OCI-LY7 (cell line): ENCODE measurements around the gene TBKBP1. TPM values are rescaled to one million over a fixed set of nuclear protein-coding genes. Genes with fewer than 3 reads are reported as not detected.
"Not testable (repeated sequence)": the region's sequence is repeated elsewhere in the genome, so short reads cannot be mapped to it uniquely, and the experiment has no call there.

Source experiments
- BruUV-seq: library from RNA; stranded (reverse); fragments of 400-500 nt; replicated peaks from 2 replicates; lab custom pipeline; 2021; lab: Mats Ljungman, UMichigan
- CTCF ChIA-PET: fragments of 300-600 bp; sonication (Branson Sonifier 250); formaldehyde crosslinking; loops from one replicate; lab custom pipeline; 2022; ENCODE audit warnings: antibody characterized with exemption; ENCODE audit not compliant: unreplicated experiment; lab: Charles Lee
- POLR2A ChIA-PET: fragments of 300-600 bp; sonication (Branson Sonifier 250); formaldehyde crosslinking; loops from one replicate; lab custom pipeline; 2022; ENCODE audit warnings: antibody characterized with exemption; lab: Charles Lee
- DNase-seq: peaks from one replicate; pipeline ENCODE4 v3.0.0-alpha.2; 2015; ENCODE audit warnings: low spot score
- H2AFZ ChIP-seq: fragments of 200-600 bp; sonication (generic), shearing (Covaris generic); 2 replicates; pipeline ENCODE4 v1.6.1; 2014; ENCODE audit warnings: mild to moderate bottlenecking, antibody characterized with exemption, low read length, moderate library complexity
- H3K27ac ChIP-seq: fragments of 200-600 bp; sonication (generic); 2 replicates; pipeline ENCODE4 v1.5.1; 2014; ENCODE audit warnings: mixed run types, low read depth, mild to moderate bottlenecking, moderate library complexity, low read length, inconsistent platforms; ENCODE audit not compliant: poor library complexity, severe bottlenecking
- H3K36me3 ChIP-seq: fragments of 200-600 bp; sonication (generic); 2 replicates; pipeline ENCODE4 v1.6.1; 2014; ENCODE audit warnings: mild to moderate bottlenecking, antibody characterized with exemption, low read length, moderate library complexity, mixed read lengths; ENCODE audit not compliant: insufficient read depth
- H3K4me1 ChIP-seq: fragments of 200-600 bp; sonication (generic); 2 replicates; pipeline ENCODE4 v1.5.1; 2014; ENCODE audit warnings: mild to moderate bottlenecking, low read length; ENCODE audit not compliant: insufficient read depth, poor library complexity, severe bottlenecking
- H3K4me2 ChIP-seq: fragments of 200-600 bp; sonication (generic); 2 replicates; pipeline ENCODE4 v1.6.1; 2014; ENCODE audit warnings: mild to moderate bottlenecking, low read length
- H3K4me3 ChIP-seq: fragments of 200-600 bp; sonication (generic); 2 replicates; pipeline ENCODE4 v1.5.1; 2014; ENCODE audit warnings: mild to moderate bottlenecking, low read depth, low read length; ENCODE audit not compliant: poor library complexity, severe bottlenecking
- H3K79me2 ChIP-seq: fragments of 200-600 bp; sonication (generic); 2 replicates; pipeline ENCODE4 v1.6.1; 2016; ENCODE audit warnings: low read depth, mild to moderate bottlenecking, low read length, moderate library complexity, mixed read lengths; ENCODE audit not compliant: insufficient read depth
- H3K9me2 ChIP-seq: fragments of 200-600 bp; sonication (generic); 2 replicates; pipeline ENCODE4 v1.6.1; 2016; ENCODE audit warnings: mild to moderate bottlenecking, low read length, mixed read lengths; ENCODE audit not compliant: insufficient read depth
- H3K9me3 ChIP-seq: fragments of 200-600 bp; sonication (generic); 2 replicates; pipeline ENCODE4 v1.6.1; 2014; ENCODE audit warnings: mild to moderate bottlenecking, mixed run types, low read length, mixed read lengths
- H4K20me1 ChIP-seq: fragments of 200-600 bp; sonication (generic); 2 replicates; pipeline ENCODE4 v1.6.1; 2014; ENCODE audit warnings: mild to moderate bottlenecking, antibody characterized with exemption, low read length, moderate library complexity, mixed read lengths; ENCODE audit not compliant: insufficient read depth
- CTCF ChIP-seq: fragments of 200-600 bp; sonication (generic); conservative IDR thresholded peaks from 2 replicates; pipeline ENCODE4 v1.5.1; 2014; ENCODE audit warnings: mild to moderate bottlenecking, antibody characterized with exemption, low read length, moderate library complexity, mixed read lengths
- EZH2phosphoT487 ChIP-seq: fragments of 200-600 bp; sonication (generic); IDR thresholded peaks from 2 replicates; pipeline ENCODE4 v1.6.1; 2018; ENCODE audit warnings: low read depth, borderline replicate concordance, mild to moderate bottlenecking, mixed run types, antibody characterized with exemption, low read length, moderate library complexity, mixed read lengths
- intact Hi-C: fragments of 100-400 bp; cut with micrococcal nuclease; formaldehyde crosslinking; loops from one replicate; pipeline ENCODE4 v1.10.0; 2022; ENCODE audit not compliant: unreplicated experiment
- total RNA-seq, 2 experiments: library from RNA; depleted of rRNA in 1 of 2; stranded (reverse); fragments of >200 nt in 1 of 2; shearing (Covaris generic) in 1 of 2; gene quantifications; 2 replicates each; pipeline ENCODE4 v1.2.3, GENCODE V29; 2014 to 2022

Gene TBKBP1
- total RNA-seq, 2 experiments from 2014 or later = 8.3 to 16.0 TPM

- no peak overlapping the region for H2AFZ ChIP-seq
Measured at GRCh38 chr17:47676510-47677165, 17.3 kb upstream of the TBKBP1 start.

GRCh38 chr17:47678196-47678595 is 15.8 kb upstream of the TBKBP1 start:
- BruUV-seq = no TSS peak
- CTCF ChIA-PET = interaction anchor here (0.5 kb wide), 1 partner anchor 927 kb away, joined by 3 read pairs; the partner anchor contains the start of gene HOXB6
- DNase-seq = no peak
- POLR2A ChIA-PET = interaction anchor here (1.4 kb wide), 1 partner anchor 15 kb away, joined by 5 read pairs; no protein-coding TSS in a partner anchor
- H3K4me2 ChIP-seq = no peak overlapping the region
- intact Hi-C loops = no loop called here
- TF ChIP-seq EZH2phosphoT487 (no peak), CTCF (no peak)
- H3K4me1 ChIP-seq = no peaks in the 10 kb centered on the region
- H3K79me2 ChIP-seq = peaks cover 11% of the 10 kb centered on the region; the same call in 1 of the 2 replicates
- peaks cover 98% of the 10 kb centered on the region for H3K36me3 ChIP-seq
- H3K9me2 ChIP-seq = no peaks in the 10 kb centered on the region
- peaks cover 18% of the 10 kb centered on the region; the same call in 1 of the 2 replicates for H4K20me1 ChIP-seq
- H3K9me3 ChIP-seq = no peaks in the 10 kb centered on the region
- H3K27ac ChIP-seq = no peak overlapping the region
- H2AFZ ChIP-seq = no peak overlapping the region
- H3K4me3 ChIP-seq = no peak overlapping the region

More at GRCh38 chr17:47676510-47677165, 17.3 kb upstream of the TBKBP1 start:
- POLR2A ChIA-PET = interaction anchor here (0.7 to 1.6 kb wide), 4 partner anchors 10 to 424 kb away, joined by 3 to 11 read pairs (median 4); no protein-coding TSS in a partner anchor
- Histone ChIP-seq H3K79me2 (peaks cover 12% of the 10 kb centered on the region; the same call in 1 of the 2 replicates), H3K27ac (no peak overlapping the region), H4K20me1 (peaks cover 25% of the 10 kb centered on the region; the same call in 1 of the 2 replicates), H3K9me3 (no peaks in the 10 kb centered on the region), H3K36me3 (peaks cover 98% of the 10 kb centered on the region), H3K4me1 (no peaks in the 10 kb centered on the region), H3K9me2 (no peaks in the 10 kb centered on the region), H3K4me3 (no peak overlapping the region), H3K4me2 (no peak overlapping the region)
- BruUV-seq = no TSS peak
- no peak for DNase-seq
- CTCF ChIA-PET = interaction anchor here (0.7 kb wide), 1 partner anchor 13 kb away, joined by 3 read pairs; no protein-coding TSS in a partner anchor
- no peak for TF ChIP-seq EZH2phosphoT487
- no peak for TF ChIP-seq CTCF
- intact Hi-C loops = no loop called here

- CTCF ChIA-PET = no interaction called here
- H2AFZ ChIP-seq = no peak overlapping the region
- H3K79me2 ChIP-seq = no peaks in the 10 kb centered on the region
- peaks cover 15% of the 10 kb centered on the region; the same call in 1 of the 2 replicates for H4K20me1 ChIP-seq
- H3K9me3 ChIP-seq = no peaks in the 10 kb centered on the region
- H3K9me2 ChIP-seq = no peaks in the 10 kb centered on the region
- POLR2A ChIA-PET = no interaction called here
- no peak overlapping the region for H3K27ac ChIP-seq
- TF ChIP-seq CTCF (no peak), EZH2phosphoT487 (no peak)
- H3K4me1 ChIP-seq = no peaks in the 10 kb centered on the region
- BruUV-seq = no TSS peak
- intact Hi-C loops = no loop called here
- H3K4me3 ChIP-seq = no peak overlapping the region
- no peak overlapping the region for H3K4me2 ChIP-seq
- no peak for DNase-seq
- peaks cover 98% of the 10 kb centered on the region for H3K36me3 ChIP-seq
Measured at GRCh38 chr17:47682138-47682537, 11.8 kb upstream of the TBKBP1 start.

GRCh38 chr17:47682727-47683126 is 11.2 kb upstream of the TBKBP1 start:
- H3K27ac ChIP-seq, H3K4me2 ChIP-seq, intact Hi-C loops, DNase-seq, POLR2A ChIA-PET, H3K4me1 ChIP-seq, H3K4me3 ChIP-seq, H3K79me2 ChIP-seq, H2AFZ ChIP-seq, H3K9me2 ChIP-seq, CTCF ChIA-PET, BruUV-seq, H3K9me3 ChIP-seq: not testable (repeated sequence)
- peaks cover 97% of the 10 kb centered on the region for H3K36me3 ChIP-seq
- H4K20me1 ChIP-seq = peaks cover 12% of the 10 kb centered on the region; the same call in 1 of the 2 replicates
